ENCODE data around the gene PHLPP1. TPM values are rescaled to one million over a fixed set of nuclear protein-coding genes. Genes with fewer than 3 reads are reported as not detected.

Gene PHLPP1
- total RNA-seq, 1 experiment from 2014 or later = 13.7 TPM

- H3K4me1 ChIP-seq (ENCODE audit: insufficient read depth, low read length, poor library complexity, severe bottlenecking) = no peaks in the 10 kb centered on the region
- ChIA-PET POLR2A (ENCODE audit: low non-redundant PET) (no interaction called here), CTCF (no interaction called here)
- H3K36me3 ChIP-seq (ENCODE audit: insufficient read depth, low read length, poor library complexity, severe bottlenecking) = no peaks in the 10 kb centered on the region
- no peaks in the 10 kb centered on the region for H3K27me3 ChIP-seq (replicated peaks; ENCODE audit: insufficient read depth, low read depth, low read length, poor library complexity)
- intact Hi-C loops (cut with micrococcal nuclease; ENCODE audit: unreplicated experiment) = no loop called here
- BruUV-seq (replicated peaks) = no TSS peak
- no peak overlapping the region for H3K27ac ChIP-seq (ENCODE audit: low read depth, low read length, poor library complexity, severe bottlenecking)
- H3K9me3 ChIP-seq (ENCODE audit: low read depth, low read length, poor library complexity, severe bottlenecking) = no peaks in the 10 kb centered on the region
- no peak overlapping the region for H3K4me3 ChIP-seq (ENCODE audit: low read depth, low read length, poor library complexity, severe bottlenecking)
- TF ChIP-seq EZH2 (IDR thresholded peaks at IDR 0.05; ENCODE audit: borderline replicate concordance, low read depth, low read length, poor library complexity, severe bottlenecking) = no peak
- no peak for TF ChIP-seq CTCF (conservative IDR thresholded peaks at IDR 0.05; ENCODE audit: low read depth, low read length)
- no peak for DNase-seq (ENCODE audit: low spot score)
Measured at GRCh38 chr18:62998443-62998842, 283.1 kb downstream of the PHLPP1 start.

GRCh38 chr18:62999392-62999791, 284.1 kb downstream of the PHLPP1 start:
- no peaks in the 10 kb centered on the region for H3K36me3 ChIP-seq (ENCODE audit: insufficient read depth, low read length, poor library complexity, severe bottlenecking)
- no peaks in the 10 kb centered on the region for H3K27me3 ChIP-seq (replicated peaks; ENCODE audit: insufficient read depth, low read depth, low read length, poor library complexity)
- H3K4me3 ChIP-seq (ENCODE audit: low read depth, low read length, poor library complexity, severe bottlenecking) = no peak overlapping the region
- POLR2A ChIA-PET (ENCODE audit: low non-redundant PET) = no interaction called here
- CTCF ChIA-PET = no interaction called here
- no peaks in the 10 kb centered on the region for H3K4me1 ChIP-seq (ENCODE audit: insufficient read depth, low read length, poor library complexity, severe bottlenecking)
- TF ChIP-seq CTCF (conservative IDR thresholded peaks at IDR 0.05; ENCODE audit: low read depth, low read length) (no peak), EZH2 (IDR thresholded peaks at IDR 0.05; ENCODE audit: borderline replicate concordance, low read depth, low read length, poor library complexity, severe bottlenecking) (no peak)
- no peak overlapping the region for H3K27ac ChIP-seq (ENCODE audit: low read depth, low read length, poor library complexity, severe bottlenecking)
- DNase-seq (ENCODE audit: low spot score) = no peak
- H3K9me3 ChIP-seq (ENCODE audit: low read depth, low read length, poor library complexity, severe bottlenecking) = no peaks in the 10 kb centered on the region
- no TSS peak for BruUV-seq (replicated peaks)
- intact Hi-C loops (cut with micrococcal nuclease; ENCODE audit: unreplicated experiment) = no loop called here

GRCh38 chr18:62999921-63000320, 284.6 kb downstream of the PHLPP1 start:
- H3K36me3 ChIP-seq (ENCODE audit: insufficient read depth, low read length, poor library complexity, severe bottlenecking) = no peaks in the 10 kb centered on the region
- no peaks in the 10 kb centered on the region for H3K27me3 ChIP-seq (replicated peaks; ENCODE audit: insufficient read depth, low read depth, low read length, poor library complexity)
- H3K4me1 ChIP-seq (ENCODE audit: insufficient read depth, low read length, poor library complexity, severe bottlenecking) = no peaks in the 10 kb centered on the region
- H3K9me3 ChIP-seq (ENCODE audit: low read depth, low read length, poor library complexity, severe bottlenecking) = no peaks in the 10 kb centered on the region
- no TSS peak for BruUV-seq (replicated peaks)
- CTCF ChIA-PET = no interaction called here
- no peak for DNase-seq (ENCODE audit: low spot score)
- no peak overlapping the region for H3K27ac ChIP-seq (ENCODE audit: low read depth, low read length, poor library complexity, severe bottlenecking)
- TF ChIP-seq CTCF (conservative IDR thresholded peaks at IDR 0.05; ENCODE audit: low read depth, low read length) (no peak), EZH2 (IDR thresholded peaks at IDR 0.05; ENCODE audit: borderline replicate concordance, low read depth, low read length, poor library complexity, severe bottlenecking) (no peak)
- POLR2A ChIA-PET (ENCODE audit: low non-redundant PET) = no interaction called here
- H3K4me3 ChIP-seq (ENCODE audit: low read depth, low read length, poor library complexity, severe bottlenecking) = no peak overlapping the region
- intact Hi-C loops (cut with micrococcal nuclease; ENCODE audit: unreplicated experiment) = no loop called here
